GM18498 (cell line): ENCODE measurements around the gene KSR2.
A peak's percentile ranks its signal among the peaks of the same experiment; 100 is the strongest.
"Not testable (repeated sequence)": the region's sequence is repeated elsewhere in the genome, so short reads cannot be mapped to it uniquely, and the experiment has no call there.

Experiments
- ATAC-seq: cut with Tn5 transposase; IDR thresholded peaks from one replicate; pipeline ENCODE4 v1.9.1; 2021; ENCODE audit warnings: mild to moderate bottlenecking, moderate library complexity; ENCODE audit not compliant: unreplicated experiment

The KSR2 gene

GRCh38 chr12:117892441-117892840, 76.3 kb downstream of the KSR2 start:
- ATAC-seq: no peak

GRCh38 chr12:117891265-117891664, 77.5 kb downstream of the KSR2 start:
- ATAC-seq: not testable (repeated sequence)

GRCh38 chr12:117890644-117891043, 78.1 kb downstream of the KSR2 start:
- no peak for ATAC-seq

- ATAC-seq: peak; percentile 59
Observed at GRCh38 chr12:117890137-117890536, 78.7 kb downstream of the KSR2 start.

- peak; percentile 53 for ATAC-seq
Observed at GRCh38 chr12:117889098-117889497, 79.7 kb downstream of the KSR2 start.

- ATAC-seq: no peak
Observed at GRCh38 chr12:117885211-117885610, 83.6 kb downstream of the KSR2 start.

GRCh38 chr12:117884161-117884560, 84.6 kb downstream of the KSR2 start:
- ATAC-seq: no peak

GRCh38 chr12:117882603-117883184, 86.1 kb downstream of the KSR2 start:
- ATAC-seq: no peak

- no peak for ATAC-seq
Observed at GRCh38 chr12:117882181-117882580, 86.6 kb downstream of the KSR2 start.

GRCh38 chr12:117881517-117881916, 87.3 kb downstream of the KSR2 start:
- ATAC-seq: no peak

- ATAC-seq: no peak
Observed at GRCh38 chr12:117878605-117879004, 90.2 kb downstream of the KSR2 start.

- no peak for ATAC-seq
Observed at GRCh38 chr12:117876436-117876816, 92.4 kb downstream of the KSR2 start.

- ATAC-seq: no peak
Observed at GRCh38 chr12:117875744-117876435, 92.9 kb downstream of the KSR2 start.

- peak; percentile 64 for ATAC-seq
Observed at GRCh38 chr12:117874842-117875434, 93.9 kb downstream of the KSR2 start.

GRCh38 chr12:117874198-117874597, 94.6 kb downstream of the KSR2 start:
- ATAC-seq: not testable (repeated sequence)

GRCh38 chr12:117872546-117873169, 96.1 kb downstream of the KSR2 start:
- no peak for ATAC-seq

- no peak for ATAC-seq
Observed at GRCh38 chr12:117869551-117869950, 99.2 kb downstream of the KSR2 start.

- no peak for ATAC-seq
Observed at GRCh38 chr12:117867348-117867747, 101.4 kb downstream of the KSR2 start.

- no peak for ATAC-seq
Observed at GRCh38 chr12:117865505-117865904, 103.3 kb downstream of the KSR2 start.

- no peak for ATAC-seq
Observed at GRCh38 chr12:117863002-117863709, 105.6 kb downstream of the KSR2 start.

- ATAC-seq: no peak
Observed at GRCh38 chr12:117861691-117862090, 107.1 kb downstream of the KSR2 start.
